ENCODE measurements around the gene BSN.

The BSN gene

GRCh38 chr3:49715611-49716121, 161.4 kb downstream of the BSN start:
- TF ChIP-seq, protein P1, sequence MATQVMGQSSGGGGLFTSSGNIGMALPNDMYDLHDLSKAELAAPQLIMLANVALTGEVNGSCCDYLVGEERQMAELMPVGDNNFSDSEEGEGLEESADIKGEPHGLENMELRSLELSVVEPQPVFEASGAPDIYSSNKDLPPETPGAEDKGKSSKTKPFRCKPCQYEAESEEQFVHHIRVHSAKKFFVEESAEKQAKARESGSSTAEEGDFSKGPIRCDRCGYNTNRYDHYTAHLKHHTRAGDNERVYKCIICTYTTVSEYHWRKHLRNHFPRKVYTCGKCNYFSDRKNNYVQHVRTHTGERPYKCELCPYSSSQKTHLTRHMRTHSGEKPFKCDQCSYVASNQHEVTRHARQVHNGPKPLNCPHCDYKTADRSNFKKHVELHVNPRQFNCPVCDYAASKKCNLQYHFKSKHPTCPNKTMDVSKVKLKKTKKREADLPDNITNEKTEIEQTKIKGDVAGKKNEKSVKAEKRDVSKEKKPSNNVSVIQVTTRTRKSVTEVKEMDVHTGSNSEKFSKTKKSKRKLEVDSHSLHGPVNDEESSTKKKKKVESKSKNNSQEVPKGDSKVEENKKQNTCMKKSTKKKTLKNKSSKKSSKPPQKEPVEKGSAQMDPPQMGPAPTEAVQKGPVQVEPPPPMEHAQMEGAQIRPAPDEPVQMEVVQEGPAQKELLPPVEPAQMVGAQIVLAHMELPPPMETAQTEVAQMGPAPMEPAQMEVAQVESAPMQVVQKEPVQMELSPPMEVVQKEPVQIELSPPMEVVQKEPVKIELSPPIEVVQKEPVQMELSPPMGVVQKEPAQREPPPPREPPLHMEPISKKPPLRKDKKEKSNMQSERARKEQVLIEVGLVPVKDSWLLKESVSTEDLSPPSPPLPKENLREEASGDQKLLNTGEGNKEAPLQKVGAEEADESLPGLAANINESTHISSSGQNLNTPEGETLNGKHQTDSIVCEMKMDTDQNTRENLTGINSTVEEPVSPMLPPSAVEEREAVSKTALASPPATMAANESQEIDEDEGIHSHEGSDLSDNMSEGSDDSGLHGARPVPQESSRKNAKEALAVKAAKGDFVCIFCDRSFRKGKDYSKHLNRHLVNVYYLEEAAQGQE (IDR thresholded peaks at IDR 0.05; ENCODE audit: insufficient read depth in 1 of 2, low read depth in 2 of 2, low read length in 2 of 2) = no peak
- no peak for TF ChIP-seq SIN3A (IDR thresholded peaks at IDR 0.05; ENCODE audit: borderline replicate concordance, insufficient read depth, low read length)
- no peak for TF ChIP-seq FOXP2 (optimal IDR thresholded peaks at IDR 0.05; ENCODE audit: borderline replicate concordance, extremely low read depth, extremely low read length, insufficient read depth)
- no peak for TF ChIP-seq POLR2AphosphoS5 (IDR thresholded peaks at IDR 0.05; ENCODE audit: low read depth, low read length)
- no peak for TF ChIP-seq TAF1 (IDR thresholded peaks at IDR 0.05; ENCODE audit: borderline replicate concordance, insufficient read depth, low read length)

- TF ChIP-seq TAF1 (IDR thresholded peaks at IDR 0.05; ENCODE audit: borderline replicate concordance, insufficient read depth, low read length) (no peak), POLR2AphosphoS5 (IDR thresholded peaks at IDR 0.05; ENCODE audit: low read depth, low read length) (no peak), FOXP2 (optimal IDR thresholded peaks at IDR 0.05; ENCODE audit: borderline replicate concordance, extremely low read depth, extremely low read length, insufficient read depth) (no peak), SIN3A (IDR thresholded peaks at IDR 0.05; ENCODE audit: borderline replicate concordance, insufficient read depth, low read length) (no peak)
- TF ChIP-seq, protein P1 (IDR thresholded peaks at IDR 0.05; ENCODE audit: insufficient read depth in 1 of 2, low read depth in 2 of 2, low read length in 2 of 2) = no peak
Measured at GRCh38 chr3:49716169-49716568, 161.9 kb downstream of the BSN start.

DNA sequence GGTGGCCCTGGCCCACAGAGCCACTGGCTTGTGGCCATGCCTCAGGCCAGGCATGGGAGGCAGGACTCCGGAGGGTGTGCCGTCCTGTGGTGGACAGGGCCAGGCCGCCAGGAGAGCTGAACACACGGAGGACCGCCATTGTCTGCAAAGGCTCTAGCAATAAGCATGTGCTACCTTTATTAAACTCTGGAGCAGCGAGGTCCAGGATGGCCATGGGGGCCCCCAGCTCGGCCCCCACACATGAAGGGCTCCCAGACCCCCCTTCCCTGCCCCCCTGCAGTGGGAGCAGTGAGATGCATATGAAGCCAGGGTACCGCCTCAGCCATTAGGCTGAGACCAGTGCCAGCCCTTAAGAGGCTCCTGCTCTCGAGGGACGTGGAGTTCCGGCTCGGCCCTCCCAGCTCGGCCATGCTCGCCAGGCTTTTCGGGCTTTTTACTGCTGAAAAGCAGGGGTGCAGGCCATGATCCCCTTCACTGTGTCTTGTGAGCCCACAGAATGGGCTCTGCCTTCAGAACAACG, 162.5 kb downstream of the BSN start:
- TF ChIP-seq, protein P1 (IDR thresholded peaks at IDR 0.05; ENCODE audit: insufficient read depth in 1 of 2, low read depth in 2 of 2, low read length in 2 of 2) = no peak
- no peak for TF ChIP-seq POLR2AphosphoS5 (IDR thresholded peaks at IDR 0.05; ENCODE audit: low read depth, low read length)
- no peak for TF ChIP-seq TAF1 (IDR thresholded peaks at IDR 0.05; ENCODE audit: borderline replicate concordance, insufficient read depth, low read length)
- no peak for TF ChIP-seq SIN3A (IDR thresholded peaks at IDR 0.05; ENCODE audit: borderline replicate concordance, insufficient read depth, low read length)
- TF ChIP-seq FOXP2 (optimal IDR thresholded peaks at IDR 0.05; ENCODE audit: borderline replicate concordance, extremely low read depth, extremely low read length, insufficient read depth) = no peak

DNA sequence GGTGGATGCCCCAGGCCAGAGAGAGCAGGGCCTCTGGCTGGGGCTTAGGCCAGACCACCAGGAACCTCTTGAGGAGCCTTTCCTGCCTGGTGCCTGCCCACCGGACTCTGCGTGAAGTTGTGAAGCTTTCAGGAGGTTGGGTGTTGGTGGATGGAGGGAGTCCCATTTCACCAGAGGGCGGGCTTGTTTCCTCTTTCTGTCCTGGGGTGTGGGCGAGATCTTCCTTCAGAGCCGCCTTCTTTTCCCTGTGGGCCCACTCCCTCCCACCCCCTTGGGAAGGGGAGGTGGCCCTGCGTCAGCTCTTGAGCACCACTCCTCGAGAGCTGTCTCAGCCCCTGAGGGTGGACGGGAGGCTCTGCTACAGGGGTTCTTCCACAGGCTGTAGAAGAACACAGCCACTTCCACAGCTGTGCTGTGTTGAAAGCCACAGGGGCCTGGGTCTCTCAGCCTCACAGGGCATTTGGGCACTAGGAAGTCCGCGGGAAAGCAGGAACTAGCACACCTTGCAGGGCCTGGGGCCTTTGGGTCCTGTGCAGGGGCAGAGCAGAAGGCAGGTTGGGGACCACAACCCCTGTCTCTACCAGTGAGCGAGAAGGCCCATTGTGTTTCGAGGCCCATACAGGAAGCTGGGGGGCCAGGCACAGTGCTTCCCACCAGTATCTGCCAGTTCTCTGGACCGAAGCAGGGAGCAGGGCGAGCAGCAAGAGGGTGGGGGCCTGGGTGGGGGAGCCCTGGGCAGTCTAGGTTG, 163.1 kb downstream of the BSN start:
- TF ChIP-seq POLR2AphosphoS5 (IDR thresholded peaks at IDR 0.05; ENCODE audit: low read depth, low read length) = no peak; the same call in 1 of the 2 replicates
- no peak for TF ChIP-seq FOXP2 (optimal IDR thresholded peaks at IDR 0.05; ENCODE audit: borderline replicate concordance, extremely low read depth, extremely low read length, insufficient read depth)
- TF ChIP-seq SIN3A (IDR thresholded peaks at IDR 0.05; ENCODE audit: borderline replicate concordance, insufficient read depth, low read length) = no peak

DNA sequence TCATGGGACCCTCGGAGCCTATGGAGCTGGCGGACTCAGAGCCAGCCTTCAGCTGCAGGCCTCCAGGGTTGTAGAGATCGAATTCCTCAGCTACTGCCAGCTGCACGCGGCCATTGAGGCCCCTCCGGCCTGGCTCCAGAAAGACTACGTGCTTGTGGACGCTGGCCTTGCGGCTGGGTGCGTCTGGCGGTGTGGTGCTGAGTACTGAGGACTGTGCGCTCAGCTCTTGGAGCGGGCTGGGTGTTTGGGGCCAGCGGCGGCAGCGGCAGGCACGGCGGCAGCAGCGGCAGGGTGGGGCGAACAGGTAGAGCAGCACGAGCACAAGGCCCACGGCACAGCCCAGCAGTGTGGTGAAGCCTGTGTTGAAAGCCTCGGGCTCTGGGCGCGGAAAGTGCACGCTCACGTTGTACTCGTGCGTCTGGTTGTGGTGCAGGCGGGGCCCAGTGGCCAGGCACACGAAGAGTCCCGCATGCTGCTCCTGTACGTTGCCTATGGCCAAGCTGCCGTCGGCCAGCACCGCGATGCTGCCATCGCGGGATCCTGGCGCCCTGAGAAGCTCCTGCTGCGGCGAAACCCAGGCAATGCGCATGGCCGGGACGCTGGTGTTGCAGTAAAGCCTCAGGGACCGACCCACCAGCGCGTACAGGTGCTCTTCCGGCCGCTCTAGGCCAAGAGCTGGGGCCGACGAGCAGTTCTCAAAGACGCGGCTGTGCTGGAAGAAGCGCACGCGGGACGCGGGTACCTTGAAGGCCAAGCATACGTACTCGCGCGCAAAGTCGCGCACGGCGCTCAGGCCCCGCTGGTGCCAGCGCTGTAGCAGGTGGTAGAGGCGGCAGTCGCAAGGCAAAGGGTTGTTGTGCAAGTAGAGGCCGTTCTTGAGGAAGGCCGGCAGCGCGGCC, 163.9 kb downstream of the BSN start:
- TF ChIP-seq SIN3A (IDR thresholded peaks at IDR 0.05; ENCODE audit: borderline replicate concordance, insufficient read depth, low read length) = no peak
- TF ChIP-seq FOXP2 (optimal IDR thresholded peaks at IDR 0.05; ENCODE audit: borderline replicate concordance, extremely low read depth, extremely low read length, insufficient read depth) = no peak
- TF ChIP-seq TAF1 (IDR thresholded peaks at IDR 0.05; ENCODE audit: borderline replicate concordance, insufficient read depth, low read length) = no peak
- no peak for TF ChIP-seq POLR2AphosphoS5 (IDR thresholded peaks at IDR 0.05; ENCODE audit: low read depth, low read length)
- TF ChIP-seq, protein P1 (IDR thresholded peaks at IDR 0.05; ENCODE audit: insufficient read depth in 1 of 2, low read depth in 2 of 2, low read length in 2 of 2) = no peak
